Prostate gland (tissue), 2 donors: Measurements from ENCODE around the gene CTTNBP2NL.

Experiments
- POLR2A ChIP-seq: fragments of 450-650 bp; IDR thresholded peaks from one replicate; pipeline ENCODE4 v1.6.1; 2016; ENCODE audit warnings: antibody characterized with exemption, mild to moderate bottlenecking
- POLR2AphosphoS5 ChIP-seq: sonication (generic); formaldehyde crosslinking; IDR thresholded peaks from one replicate; pipeline ENCODE4 v1.6.1; 2017; ENCODE audit warnings: antibody characterized with exemption
- TF ChIP-seq, protein P1 (sequence below), 4 experiments: fragments of 200-600 bp in 2 of 4; fragments of 450-650 bp in 2 of 4; sonication (generic) in 2 of 4; IDR thresholded peaks; 1 replicate in 3 of 4; 2 replicates in 1 of 4; pipeline ENCODE4 v1.5.1; 2016 to 2019; ENCODE audit warnings: antibody characterized with exemption in 4 of 4, mild to moderate bottlenecking in 2 of 4, moderate library complexity in 2 of 4

DNA sequence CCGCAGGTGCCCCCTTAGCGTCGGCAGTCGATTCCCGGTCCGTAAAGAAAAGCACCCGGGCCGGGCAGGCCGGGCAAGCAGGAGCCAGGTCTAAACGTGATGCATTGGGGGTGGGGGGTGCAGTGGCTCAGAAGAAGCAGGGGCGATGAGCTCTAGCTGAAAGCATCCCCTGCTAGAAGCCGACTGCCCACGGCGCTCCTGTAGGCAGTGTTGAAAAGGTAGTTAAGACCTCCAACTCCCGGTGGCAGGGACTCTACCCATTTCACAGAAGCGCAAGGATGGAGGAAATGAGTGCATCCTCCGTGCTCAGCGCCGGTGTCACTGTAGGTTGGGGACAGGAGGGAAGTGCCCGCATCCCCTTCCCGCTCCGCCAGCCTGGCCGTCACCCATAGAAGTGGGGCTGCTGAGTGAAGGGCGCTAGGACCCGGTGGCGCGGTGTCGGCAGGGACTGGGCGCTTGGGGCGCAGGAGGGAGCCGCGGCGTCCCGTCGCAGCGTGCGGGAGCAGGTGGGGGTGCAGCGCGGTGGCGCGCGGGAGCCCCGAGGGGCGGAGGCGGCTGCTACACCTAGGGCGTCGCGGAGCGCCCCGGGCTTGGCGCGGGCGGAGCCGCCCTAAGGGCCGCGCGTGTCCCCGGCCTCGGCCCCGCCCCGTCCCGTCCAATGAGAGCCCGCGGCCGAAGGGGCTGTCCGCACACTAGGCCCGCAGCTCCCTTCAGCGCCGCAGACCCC lies 112.4 kb downstream of the CTTNBP2NL start, which contains the start of gene WNT2B:
- TF ChIP-seq, protein P1, sequence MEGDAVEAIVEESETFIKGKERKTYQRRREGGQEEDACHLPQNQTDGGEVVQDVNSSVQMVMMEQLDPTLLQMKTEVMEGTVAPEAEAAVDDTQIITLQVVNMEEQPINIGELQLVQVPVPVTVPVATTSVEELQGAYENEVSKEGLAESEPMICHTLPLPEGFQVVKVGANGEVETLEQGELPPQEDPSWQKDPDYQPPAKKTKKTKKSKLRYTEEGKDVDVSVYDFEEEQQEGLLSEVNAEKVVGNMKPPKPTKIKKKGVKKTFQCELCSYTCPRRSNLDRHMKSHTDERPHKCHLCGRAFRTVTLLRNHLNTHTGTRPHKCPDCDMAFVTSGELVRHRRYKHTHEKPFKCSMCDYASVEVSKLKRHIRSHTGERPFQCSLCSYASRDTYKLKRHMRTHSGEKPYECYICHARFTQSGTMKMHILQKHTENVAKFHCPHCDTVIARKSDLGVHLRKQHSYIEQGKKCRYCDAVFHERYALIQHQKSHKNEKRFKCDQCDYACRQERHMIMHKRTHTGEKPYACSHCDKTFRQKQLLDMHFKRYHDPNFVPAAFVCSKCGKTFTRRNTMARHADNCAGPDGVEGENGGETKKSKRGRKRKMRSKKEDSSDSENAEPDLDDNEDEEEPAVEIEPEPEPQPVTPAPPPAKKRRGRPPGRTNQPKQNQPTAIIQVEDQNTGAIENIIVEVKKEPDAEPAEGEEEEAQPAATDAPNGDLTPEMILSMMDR (IDR thresholded peaks at IDR 0.05): peak in 1 of 4 experiments; percentile 7
- no peak for TF ChIP-seq POLR2A
- TF ChIP-seq POLR2AphosphoS5: no peak
